Measurements from ENCODE around the gene THOP1. TPM values are rescaled to one million over a fixed set of nuclear protein-coding genes. Genes with fewer than 3 reads are reported as not detected.

THOP1 gene
- total and polyA plus RNA-seq, 2 experiments from 2014 or later, result 81.3 to 111 TPM

DNA sequence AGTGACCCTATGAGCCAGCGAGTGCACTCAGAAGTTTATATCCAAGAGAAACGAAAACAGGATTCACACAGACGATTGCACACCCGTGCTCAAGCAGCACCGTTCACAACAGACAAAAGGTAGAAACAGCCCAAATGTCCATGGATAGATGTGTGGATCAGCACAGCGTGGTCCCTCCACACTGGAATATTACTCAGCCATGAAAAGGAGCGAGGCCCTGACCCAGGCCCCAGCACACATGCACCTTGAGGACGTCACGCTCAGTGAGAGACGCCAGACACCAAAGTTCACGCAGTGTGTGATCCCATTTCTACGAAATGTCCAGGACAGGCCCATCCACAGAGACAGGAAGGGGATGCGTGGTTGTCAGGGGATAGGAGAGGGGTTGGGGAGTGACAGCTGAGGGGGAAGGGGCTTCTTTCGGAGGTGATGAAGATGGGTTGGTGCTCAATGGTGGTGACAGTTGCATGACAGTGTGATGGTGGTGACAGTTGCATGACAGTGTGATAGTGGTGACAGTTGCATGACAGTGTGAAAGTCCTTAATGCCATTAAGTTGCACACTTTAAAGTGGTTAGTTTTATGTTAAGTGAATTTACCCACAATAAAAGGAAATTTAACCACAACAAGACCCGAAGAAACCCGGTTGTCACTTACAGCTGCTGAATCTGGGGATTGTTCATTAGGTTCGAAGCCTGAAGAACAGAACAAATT, 26.5 kb upstream of the THOP1 start:
- no peak overlapping the region for H3K27ac ChIP-seq
- DNase-seq (ENCODE audit: low read depth in 1 of 2, low spot score in 1 of 2), result no peak
- no peaks in the 10 kb centered on the region for H3K9me3 ChIP-seq (ENCODE audit: low read depth)
- TF ChIP-seq, protein P1, sequence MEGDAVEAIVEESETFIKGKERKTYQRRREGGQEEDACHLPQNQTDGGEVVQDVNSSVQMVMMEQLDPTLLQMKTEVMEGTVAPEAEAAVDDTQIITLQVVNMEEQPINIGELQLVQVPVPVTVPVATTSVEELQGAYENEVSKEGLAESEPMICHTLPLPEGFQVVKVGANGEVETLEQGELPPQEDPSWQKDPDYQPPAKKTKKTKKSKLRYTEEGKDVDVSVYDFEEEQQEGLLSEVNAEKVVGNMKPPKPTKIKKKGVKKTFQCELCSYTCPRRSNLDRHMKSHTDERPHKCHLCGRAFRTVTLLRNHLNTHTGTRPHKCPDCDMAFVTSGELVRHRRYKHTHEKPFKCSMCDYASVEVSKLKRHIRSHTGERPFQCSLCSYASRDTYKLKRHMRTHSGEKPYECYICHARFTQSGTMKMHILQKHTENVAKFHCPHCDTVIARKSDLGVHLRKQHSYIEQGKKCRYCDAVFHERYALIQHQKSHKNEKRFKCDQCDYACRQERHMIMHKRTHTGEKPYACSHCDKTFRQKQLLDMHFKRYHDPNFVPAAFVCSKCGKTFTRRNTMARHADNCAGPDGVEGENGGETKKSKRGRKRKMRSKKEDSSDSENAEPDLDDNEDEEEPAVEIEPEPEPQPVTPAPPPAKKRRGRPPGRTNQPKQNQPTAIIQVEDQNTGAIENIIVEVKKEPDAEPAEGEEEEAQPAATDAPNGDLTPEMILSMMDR (IDR thresholded peaks at IDR 0.05; ENCODE audit: low read depth, low read length), result no peak
- peaks cover 15% of the 10 kb centered on the region for H3K36me3 ChIP-seq
- H3K4me1 ChIP-seq (ENCODE audit: low read depth), result no peaks in the 10 kb centered on the region
- no peaks in the 10 kb centered on the region for H3K27me3 ChIP-seq
- H3K4me3 ChIP-seq, result no peak overlapping the region

DNA sequence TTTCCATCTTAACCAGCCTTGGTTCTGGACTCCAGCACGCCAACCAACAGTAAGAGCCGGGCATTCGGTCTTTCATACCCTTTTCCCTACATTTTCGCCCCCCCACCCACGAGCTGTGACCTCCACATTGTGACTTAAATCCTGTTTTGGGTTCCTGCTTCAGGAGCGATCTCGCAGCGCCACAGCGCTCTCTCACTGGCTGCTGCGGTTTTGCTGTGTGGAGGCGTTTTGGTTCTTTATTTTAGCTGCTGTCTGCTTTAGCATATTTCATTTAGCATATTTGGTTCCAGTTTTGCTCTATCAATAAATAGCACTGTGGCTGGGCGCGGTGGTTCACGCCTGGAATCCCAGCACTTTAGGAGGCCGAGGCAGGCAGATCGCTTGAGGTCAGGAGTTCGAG, 25.9 kb upstream of the THOP1 start:
- no peaks in the 10 kb centered on the region for H3K4me1 ChIP-seq (ENCODE audit: low read depth)
- H3K4me3 ChIP-seq, result no peak overlapping the region
- peaks cover 21% of the 10 kb centered on the region for H3K36me3 ChIP-seq
- DNase-seq (ENCODE audit: low read depth in 1 of 2, low spot score in 1 of 2), result no peak
- TF ChIP-seq, protein P1 (IDR thresholded peaks at IDR 0.05; ENCODE audit: low read depth, low read length), result no peak
- no peak overlapping the region for H3K27ac ChIP-seq
- H3K9me3 ChIP-seq (ENCODE audit: low read depth), result no peaks in the 10 kb centered on the region
- no peaks in the 10 kb centered on the region for H3K27me3 ChIP-seq

DNA sequence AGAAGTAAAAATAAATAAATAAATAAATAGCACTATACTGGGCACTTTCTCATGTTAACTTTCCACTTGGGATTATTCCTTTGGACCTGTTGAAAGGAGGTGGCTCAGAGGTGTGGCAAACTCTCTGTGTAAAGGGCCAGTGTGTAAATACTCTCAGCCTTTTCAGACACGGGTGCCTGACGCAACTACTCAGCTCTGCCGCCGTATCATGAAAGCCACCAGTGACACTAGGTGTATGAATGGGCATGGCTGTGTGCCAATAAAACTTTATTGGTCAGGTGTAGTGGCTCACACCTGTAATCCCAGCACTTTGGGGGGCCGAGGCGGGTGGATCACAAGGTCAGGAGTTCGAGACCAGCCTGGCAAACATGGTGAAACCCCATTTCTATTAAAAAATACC, 25.3 kb upstream of the THOP1 start:
- no peaks in the 10 kb centered on the region for H3K4me1 ChIP-seq (ENCODE audit: low read depth)
- TF ChIP-seq, protein P1 (IDR thresholded peaks at IDR 0.05; ENCODE audit: low read depth, low read length), result no peak
- H3K36me3 ChIP-seq, result peaks cover 25% of the 10 kb centered on the region
- H3K27ac ChIP-seq, result no peak overlapping the region
- no peak overlapping the region for H3K4me3 ChIP-seq
- no peak for DNase-seq (ENCODE audit: low read depth in 1 of 2, low spot score in 1 of 2)
- no peaks in the 10 kb centered on the region for H3K27me3 ChIP-seq
- no peaks in the 10 kb centered on the region for H3K9me3 ChIP-seq (ENCODE audit: low read depth)

DNA sequence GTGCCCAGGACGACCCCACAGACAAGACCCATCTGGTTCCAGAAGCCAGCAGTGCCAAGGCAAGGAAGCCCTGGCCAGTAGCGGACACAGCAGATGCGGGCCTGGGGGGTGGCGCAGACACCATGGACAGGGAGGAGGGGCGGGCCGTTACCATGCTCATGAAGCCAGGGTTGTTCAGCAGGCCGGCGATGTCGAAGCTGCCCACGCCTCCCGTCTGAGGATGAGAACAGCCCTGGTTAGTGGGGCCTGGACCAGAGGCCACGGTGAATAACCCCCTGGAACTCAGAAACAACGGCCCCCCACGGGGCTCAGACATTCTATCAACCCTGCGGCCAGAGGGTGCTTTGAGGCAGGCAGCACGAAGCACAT, 24.0 kb upstream of the THOP1 start:
- Histone ChIP-seq H3K9me3 (ENCODE audit: low read depth) (no peaks in the 10 kb centered on the region), H3K27me3 (no peaks in the 10 kb centered on the region), H3K4me1 (ENCODE audit: low read depth) (no peaks in the 10 kb centered on the region), H3K36me3 (peaks cover 33% of the 10 kb centered on the region), H3K27ac (no peak overlapping the region), H3K4me3 (no peak overlapping the region)
- DNase-seq (ENCODE audit: low read depth in 1 of 2, low spot score in 1 of 2), result no peak
- TF ChIP-seq, protein P1 (IDR thresholded peaks at IDR 0.05; ENCODE audit: low read depth, low read length), result no peak

DNA sequence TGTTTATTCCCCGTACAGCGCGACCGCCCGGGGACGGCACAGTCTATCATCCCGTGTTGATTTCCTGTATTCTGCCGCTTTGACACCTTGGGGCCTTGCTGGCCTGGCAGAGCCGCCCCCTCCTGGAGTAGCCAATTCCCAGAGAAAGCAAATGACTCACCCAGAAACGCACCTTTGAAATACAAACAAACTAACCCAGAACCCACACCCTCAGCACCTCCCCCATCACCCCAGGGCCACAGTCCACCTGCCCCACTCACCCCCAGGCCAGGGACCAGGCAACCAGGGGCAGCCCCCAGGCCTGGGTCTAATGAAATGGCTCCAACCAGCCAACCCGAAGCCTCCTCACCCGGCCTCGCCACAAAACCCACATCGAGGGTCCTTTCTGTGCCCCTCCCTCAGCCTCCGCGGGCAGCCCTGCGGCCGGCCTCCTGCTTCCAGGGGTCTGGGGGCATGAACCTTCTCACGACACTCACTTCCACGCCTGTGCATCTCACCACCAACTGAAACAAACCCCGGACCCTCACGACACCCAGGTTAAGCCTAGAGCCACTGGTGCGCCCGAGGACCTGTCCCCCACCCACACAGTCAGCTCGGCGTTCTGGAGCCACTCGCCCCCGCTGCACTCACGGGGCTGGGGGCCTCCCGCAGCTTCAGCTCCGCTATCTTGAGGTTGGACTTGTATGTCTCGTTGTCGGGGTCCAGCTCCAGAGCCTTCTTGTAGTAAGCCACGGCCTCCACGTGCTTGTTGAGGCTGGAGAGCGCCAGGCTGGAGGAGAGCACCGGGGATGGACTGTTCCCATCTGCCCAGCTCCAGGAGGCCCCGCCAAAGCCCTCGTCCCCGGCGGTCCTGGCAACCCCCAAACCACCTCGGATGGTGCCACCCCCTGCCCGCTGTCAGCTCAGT, 23.2 kb upstream of the THOP1 start:
- DNase-seq (ENCODE audit: low read depth in 1 of 2, low spot score in 1 of 2), result no peak
- H3K27me3 ChIP-seq, result no peaks in the 10 kb centered on the region
- H3K4me3 ChIP-seq, result no peak overlapping the region
- peaks cover 34% of the 10 kb centered on the region for H3K36me3 ChIP-seq
- H3K4me1 ChIP-seq (ENCODE audit: low read depth), result no peaks in the 10 kb centered on the region
- TF ChIP-seq, protein P1 (IDR thresholded peaks at IDR 0.05; ENCODE audit: low read depth, low read length), result no peak
- H3K27ac ChIP-seq, result no peak overlapping the region
- H3K9me3 ChIP-seq (ENCODE audit: low read depth), result no peaks in the 10 kb centered on the region

Measured in cardiac muscle cell (in vitro differentiated cells and primary cell).